Diencephalon (tissue), 1 donor: ENCODE data around the gene MTCH1. TPM values are rescaled to one million over a fixed set of nuclear protein-coding genes. Genes with fewer than 3 reads are reported as not detected.

Experiments used
- total RNA-seq: library from RNA; depleted of rRNA; stranded (reverse); fragments of >200 nt; gene quantifications from one replicate; pipeline ENCODE4 v1.2.3, GENCODE V29; 2014

The MTCH1 gene, protein sequence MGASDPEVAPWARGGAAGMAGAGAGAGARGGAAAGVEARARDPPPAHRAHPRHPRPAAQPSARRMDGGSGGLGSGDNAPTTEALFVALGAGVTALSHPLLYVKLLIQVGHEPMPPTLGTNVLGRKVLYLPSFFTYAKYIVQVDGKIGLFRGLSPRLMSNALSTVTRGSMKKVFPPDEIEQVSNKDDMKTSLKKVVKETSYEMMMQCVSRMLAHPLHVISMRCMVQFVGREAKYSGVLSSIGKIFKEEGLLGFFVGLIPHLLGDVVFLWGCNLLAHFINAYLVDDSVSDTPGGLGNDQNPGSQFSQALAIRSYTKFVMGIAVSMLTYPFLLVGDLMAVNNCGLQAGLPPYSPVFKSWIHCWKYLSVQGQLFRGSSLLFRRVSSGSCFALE
- total RNA-seq: 201 TPM

DNA sequence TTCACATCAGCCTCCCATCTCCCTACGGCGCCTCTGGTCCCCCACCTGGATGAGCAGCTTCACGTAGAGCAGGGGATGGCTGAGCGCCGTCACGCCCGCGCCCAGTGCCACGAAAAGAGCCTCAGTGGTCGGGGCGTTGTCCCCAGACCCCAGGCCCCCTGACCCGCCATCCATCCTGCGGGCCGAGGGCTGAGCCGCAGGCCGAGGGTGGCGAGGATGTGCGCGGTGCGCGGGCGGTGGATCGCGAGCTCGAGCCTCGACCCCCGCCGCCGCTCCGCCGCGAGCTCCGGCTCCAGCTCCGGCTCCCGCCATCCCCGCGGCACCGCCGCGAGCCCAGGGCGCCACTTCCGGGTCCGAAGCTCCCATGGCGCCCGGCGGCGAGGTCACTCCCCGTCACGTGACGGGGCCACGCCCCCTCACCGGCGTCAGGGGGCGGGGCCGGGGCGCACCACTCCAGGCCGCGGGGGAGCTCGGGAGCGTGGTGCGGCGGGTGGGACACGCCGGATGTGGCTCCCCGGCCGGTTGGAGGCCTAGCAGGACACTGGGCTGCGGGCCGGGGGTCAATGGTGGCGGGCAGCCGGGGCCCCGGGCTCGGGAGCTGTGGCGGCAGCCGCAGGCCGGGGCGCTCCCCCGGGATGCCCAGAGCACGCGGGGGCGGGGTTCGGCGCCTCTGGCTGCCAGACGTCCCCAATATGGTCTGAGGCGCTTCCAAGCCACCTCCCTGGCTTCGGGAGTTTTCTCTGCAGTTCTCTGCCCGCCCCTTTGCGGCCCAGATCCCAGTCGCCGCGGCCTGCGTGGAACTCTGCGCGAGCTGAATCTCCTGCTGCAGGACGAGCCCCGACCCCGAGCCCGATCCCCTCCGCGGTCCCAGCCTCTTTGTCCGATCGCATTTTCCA lies at the start of gene MTCH1:
Gene MTCH1 (minus strand): TSS at position 389 of the 896 bp plus-strand sequence. CDS start 23 bp downstream, at position 366.

DNA sequence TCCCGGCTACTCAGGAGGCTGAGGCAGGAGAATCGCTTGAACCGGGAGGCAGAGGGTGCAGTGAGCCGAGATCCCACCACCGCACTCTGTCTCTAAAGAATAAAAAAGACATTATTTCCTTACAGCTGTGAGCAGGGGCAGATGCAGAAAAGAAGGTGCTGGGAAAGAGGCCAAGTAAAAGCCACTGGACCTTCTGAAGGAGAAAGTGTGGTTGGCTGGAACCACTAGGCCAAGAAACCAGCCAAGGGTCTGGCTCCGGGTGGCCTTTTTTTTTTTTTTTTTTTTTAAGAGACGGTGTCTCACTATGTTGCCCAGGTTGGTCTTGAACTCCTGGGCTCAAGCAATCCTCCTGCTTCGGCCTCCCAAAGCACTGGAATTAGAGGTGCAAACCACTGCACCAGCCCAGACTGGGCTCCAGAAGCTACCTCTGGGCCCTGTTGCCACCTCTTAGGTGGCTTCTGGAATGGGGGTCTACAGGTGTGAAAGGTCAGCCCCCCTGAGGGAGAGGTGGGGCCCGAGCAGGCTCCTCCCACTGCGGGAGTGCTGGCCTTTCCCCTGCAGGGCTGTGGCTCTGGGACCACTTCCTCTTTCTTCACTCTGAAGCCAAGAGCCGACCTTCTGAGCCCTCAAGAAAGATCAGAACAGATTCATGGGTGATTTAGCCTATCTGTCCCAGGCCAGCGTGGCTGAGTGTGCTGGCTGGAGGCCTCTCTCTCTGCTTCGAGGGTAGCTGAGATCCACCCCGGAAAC lies 19.2 kb upstream of the MTCH1 start, which contains the start of gene FGD2:
Gene FGD2 (plus strand): TSS at position 595 of the 750 bp plus-strand sequence. CDS start 163 bp downstream, outside the sequence.

DNA sequence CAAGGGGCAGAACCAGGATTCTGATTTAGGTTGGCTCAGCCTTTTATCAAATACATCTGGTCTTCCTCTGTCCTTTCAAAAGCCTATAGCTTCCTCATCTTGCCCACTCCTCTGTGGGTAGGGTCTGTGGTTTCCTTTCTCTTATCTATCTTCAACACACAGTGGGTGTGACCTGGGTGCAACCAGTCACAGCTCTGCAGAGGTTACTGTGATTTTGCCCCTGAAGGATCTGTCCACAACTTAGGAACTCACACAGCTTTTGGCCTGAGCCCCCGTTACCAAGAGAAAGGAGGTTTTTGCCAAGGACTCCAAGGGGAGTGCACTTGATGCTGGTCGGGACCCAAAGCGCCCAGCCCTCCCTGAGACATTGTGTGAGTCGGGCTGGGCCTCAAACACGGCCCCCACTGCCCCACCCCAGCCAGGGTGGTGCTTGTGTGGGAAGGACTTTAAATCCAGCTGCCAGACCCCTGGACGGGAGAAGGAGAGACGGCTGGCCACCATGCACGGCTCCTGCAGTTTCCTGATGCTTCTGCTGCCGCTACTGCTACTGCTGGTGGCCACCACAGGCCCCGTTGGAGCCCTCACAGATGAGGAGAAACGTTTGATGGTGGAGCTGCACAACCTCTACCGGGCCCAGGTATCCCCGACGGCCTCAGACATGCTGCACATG lies 31.6 kb downstream of the MTCH1 start, which contains the start of gene PI16:
Gene PI16 (plus strand): TSS at position 477 of the 670 bp plus-strand sequence. CDS start 23 bp downstream, at position 500.

Other genes with a start within 250 kb of the MTCH1 start
- gene CPNE5, start 146.8 kb downstream of the MTCH1 start, total RNA-seq: 36.0 TPM
- gene PPIL1, start 111.4 kb downstream of the MTCH1 start, total RNA-seq: 47.3 TPM
- gene C6orf89, start 100.2 kb downstream of the MTCH1 start, total RNA-seq: 38.3 TPM
- gene PI16, start 31.5 kb downstream of the MTCH1 start, total RNA-seq: 1.2 TPM
- gene FGD2, start 19.5 kb upstream of the MTCH1 start, total RNA-seq: 3.2 TPM
- gene PIM1, start 184.0 kb upstream of the MTCH1 start, total RNA-seq: 14.5 TPM